Large intestine (tissue), 3 donors: ENCODE results near the gene CCDC87. TPM values are rescaled to one million over a fixed set of nuclear protein-coding genes. Genes with fewer than 3 reads are reported as not detected.

Experiments
- DNase-seq, 2 donors: peaks; one replicate each; pipeline versions ENCODE4 v3.0.0 to v3.0.0-alpha.2; 2013
- H3K27ac ChIP-seq: one replicate; pipeline ENCODE4 v1.5.1; 2013; ENCODE audit warnings: low read length
- H3K27me3 ChIP-seq: 2 replicates; pipeline ENCODE4 v1.6.1; 2013; ENCODE audit warnings: low read length; ENCODE audit not compliant: control insufficient read depth, insufficient read depth
- H3K36me3 ChIP-seq: 2 replicates; pipeline ENCODE4 v1.6.1; 2013; ENCODE audit warnings: low read length; ENCODE audit not compliant: control insufficient read depth, insufficient read depth
- H3K4me1 ChIP-seq: one replicate; pipeline ENCODE4 v1.6.1; 2013; ENCODE audit warnings: low read length; ENCODE audit not compliant: control insufficient read depth, insufficient read depth
- H3K4me3 ChIP-seq: one replicate; pipeline ENCODE4 v1.5.1; 2013; ENCODE audit warnings: low read length
- H3K9me3 ChIP-seq: one replicate; pipeline ENCODE4 v1.6.1; 2013; ENCODE audit warnings: mild to moderate bottlenecking, low read depth, low read length, moderate library complexity; ENCODE audit not compliant: control insufficient read depth
- WGBS: methylation state at CpG from one replicate; pipeline ENCODE4 v1.1.5; 2013; ENCODE audit warnings: low lambda C conversion rate; ENCODE audit not compliant: insufficient coverage; 5-methylcytosine and 5-hydroxymethylcytosine counted together
- polyA plus RNA-seq: library from polyadenylated mRNA; unstranded; fragments of 120-200 nt; gene quantifications from one replicate; pipeline ENCODE4 v1.2.1, GENCODE V29; 2013

CCDC87 gene
- polyA plus RNA-seq, 1 donor: 0.09 TPM

- peaks cover 3% of the 10 kb centered on the region for H3K4me1 ChIP-seq
Observed at GRCh38 chr11:66563832-66564231, 29.0 kb downstream of the CCDC87 start.

GRCh38 chr11:66562907-66563583 is 29.8 kb downstream of the CCDC87 start:
- no peak for DNase-seq
- Histone ChIP-seq H3K27ac (no peak overlapping the region), H3K4me1 (peaks cover 6% of the 10 kb centered on the region), H3K27me3 (peaks cover 25% of the 10 kb centered on the region), H3K9me3 (peaks cover 5% of the 10 kb centered on the region), H3K36me3 (no peaks in the 10 kb centered on the region), H3K4me3 (no peak overlapping the region)
- WGBS: no CpG with 5 or more reads among the region's 20 CpGs

More at GRCh38 chr11:66563832-66564231, 29.0 kb downstream of the CCDC87 start:
- Histone ChIP-seq H3K36me3 (no peaks in the 10 kb centered on the region), H3K27me3 (peaks cover 20% of the 10 kb centered on the region), H3K27ac (no peak overlapping the region), H3K9me3 (peaks cover 5% of the 10 kb centered on the region), H3K4me3 (no peak overlapping the region)
- no CpG with 5 or more reads among the region's 10 CpGs for WGBS
- DNase-seq: no peak

- Histone ChIP-seq H3K9me3 (peaks cover 2% of the 10 kb centered on the region), H3K4me1 (peaks cover 6% of the 10 kb centered on the region), H3K4me3 (no peak overlapping the region), H3K27ac (no peak overlapping the region), H3K36me3 (no peaks in the 10 kb centered on the region), H3K27me3 (peaks cover 25% of the 10 kb centered on the region)
- WGBS: no CpG with 5 or more reads among the region's 2 CpGs
- no peak for DNase-seq
Observed at GRCh38 chr11:66562275-66562674, 30.6 kb downstream of the CCDC87 start.

GRCh38 chr11:66561975-66562248 is 31.0 kb downstream of the CCDC87 start:
- H3K27me3 ChIP-seq: peaks cover 25% of the 10 kb centered on the region
- peaks cover 2% of the 10 kb centered on the region for H3K9me3 ChIP-seq
- WGBS: no CpG with 5 or more reads among the region's 9 CpGs
- no peak overlapping the region for H3K4me3 ChIP-seq
- no peaks in the 10 kb centered on the region for H3K36me3 ChIP-seq
- DNase-seq: no peak
- H3K27ac ChIP-seq: no peak overlapping the region
- peaks cover 6% of the 10 kb centered on the region for H3K4me1 ChIP-seq

- H3K4me1 ChIP-seq: peaks cover 6% of the 10 kb centered on the region
- H3K36me3 ChIP-seq: no peaks in the 10 kb centered on the region
- peaks cover 2% of the 10 kb centered on the region for H3K9me3 ChIP-seq
- no peak for DNase-seq
- no peak overlapping the region for H3K27ac ChIP-seq
- no CpG with 5 or more reads among the region's 14 CpGs for WGBS
- peaks cover 25% of the 10 kb centered on the region for H3K27me3 ChIP-seq
- no peak overlapping the region for H3K4me3 ChIP-seq
Observed at GRCh38 chr11:66561178-66561974, 31.5 kb downstream of the CCDC87 start.

GRCh38 chr11:66559866-66560676 is 32.8 kb downstream of the CCDC87 start:
- Histone ChIP-seq H3K36me3 (no peaks in the 10 kb centered on the region), H3K4me1 (peaks cover 6% of the 10 kb centered on the region), H3K27me3 (peaks cover 25% of the 10 kb centered on the region), H3K27ac (no peak overlapping the region), H3K9me3 (peaks cover 2% of the 10 kb centered on the region), H3K4me3 (no peak overlapping the region)
- no peak for DNase-seq
- 50% methylated on average over 2 of the region's 27 CpGs for WGBS

- Histone ChIP-seq H3K36me3 (no peaks in the 10 kb centered on the region), H3K27me3 (peaks cover 25% of the 10 kb centered on the region), H3K9me3 (peaks cover 2% of the 10 kb centered on the region), H3K27ac (no peak overlapping the region), H3K4me1 (peaks cover 6% of the 10 kb centered on the region), H3K4me3 (no peak overlapping the region)
- DNase-seq: peak in 1 of 2 donors; percentile 55
- WGBS: no CpG with 5 or more reads among the region's 50 CpGs
Observed at GRCh38 chr11:66559142-66559865, 33.6 kb downstream of the CCDC87 start.

GRCh38 chr11:66557733-66558326 is 35.0 kb downstream of the CCDC87 start:
- no peak overlapping the region for H3K4me3 ChIP-seq
- peaks cover 6% of the 10 kb centered on the region for H3K4me1 ChIP-seq
- H3K27ac ChIP-seq: no peak overlapping the region
- H3K9me3 ChIP-seq: peaks cover 2% of the 10 kb centered on the region
- peaks cover 25% of the 10 kb centered on the region for H3K27me3 ChIP-seq
- no peak for DNase-seq
- WGBS: 100% methylated on average over 1 of the region's 24 CpGs
- H3K36me3 ChIP-seq: no peaks in the 10 kb centered on the region

- DNase-seq: no peak
- Histone ChIP-seq H3K27me3 (peaks cover 25% of the 10 kb centered on the region), H3K27ac (no peak overlapping the region), H3K9me3 (peaks cover 2% of the 10 kb centered on the region), H3K4me3 (no peak overlapping the region), H3K4me1 (peaks cover 6% of the 10 kb centered on the region), H3K36me3 (no peaks in the 10 kb centered on the region)
- 100% methylated on average over 1 of the region's 7 CpGs for WGBS
Observed at GRCh38 chr11:66556086-66556485, 36.8 kb downstream of the CCDC87 start.
